Mesenchymal stem cell (in vitro differentiated cells and primary cell): ENCODE results near the gene TRPC4AP. TPM values are rescaled to one million over a fixed set of nuclear protein-coding genes. Genes with fewer than 3 reads are reported as not detected.

Source experiments
- DNase-seq: peaks from one replicate; pipeline ENCODE4 v3.0.0-alpha.2; 2013
- H2AFZ ChIP-seq: one replicate; pipeline ENCODE4 v1.6.1; 2013; ENCODE audit warnings: low read depth, mild to moderate bottlenecking, control low read depth, inconsistent platforms, low read length, moderate library complexity
- H2AK5ac ChIP-seq: 2 replicates; pipeline ENCODE4 v1.6.1; 2013; ENCODE audit warnings: low read length, moderate library complexity, mild to moderate bottlenecking, inconsistent platforms; ENCODE audit not compliant: severe bottlenecking
- H2BK120ac ChIP-seq: one replicate; pipeline ENCODE4 v1.6.1; 2013; ENCODE audit warnings: low read depth, mild to moderate bottlenecking, inconsistent platforms, low read length, moderate library complexity
- H2BK12ac ChIP-seq, 2 experiments: one replicate each; pipeline ENCODE4 v1.6.1; 2013; ENCODE audit warnings: inconsistent platforms in 2 of 2, low read length in 2 of 2, mild to moderate bottlenecking in 2 of 2, moderate library complexity in 2 of 2, control low read depth in 1 of 2
- H2BK15ac ChIP-seq: one replicate; pipeline ENCODE4 v1.6.1; 2013; ENCODE audit warnings: mild to moderate bottlenecking, low read depth, inconsistent platforms; ENCODE audit not compliant: poor library complexity, severe bottlenecking
- H2BK5ac ChIP-seq: 2 replicates; pipeline ENCODE4 v1.6.1; 2013; ENCODE audit warnings: low read depth, mild to moderate bottlenecking, low read length, control low read depth, inconsistent platforms; ENCODE audit not compliant: poor library complexity, severe bottlenecking
- H3K14ac ChIP-seq, 2 experiments: one replicate each; pipeline ENCODE4 v1.6.1; 2013; ENCODE audit warnings: inconsistent platforms in 2 of 2, low read length in 2 of 2, control low read depth in 1 of 2, mild to moderate bottlenecking in 1 of 2, moderate library complexity in 1 of 2
- H3K18ac ChIP-seq, 2 experiments: one replicate each; pipeline ENCODE4 v1.6.1; 2013; ENCODE audit warnings: inconsistent platforms in 2 of 2, low read length in 2 of 2, control low read depth in 1 of 2, low read depth in 1 of 2, mild to moderate bottlenecking in 1 of 2
- H3K23ac ChIP-seq, 2 experiments: one replicate each; pipeline ENCODE4 v1.6.1; 2013; ENCODE audit warnings: inconsistent platforms in 2 of 2, low read length in 2 of 2, mild to moderate bottlenecking in 2 of 2, moderate library complexity in 2 of 2, control low read depth in 1 of 2
- H3K27ac ChIP-seq: 2 replicates; pipeline ENCODE4 v1.5.1; 2013; ENCODE audit warnings: mild to moderate bottlenecking, moderate library complexity, low read length, control low read depth, inconsistent platforms; ENCODE audit not compliant: poor library complexity, severe bottlenecking
- H3K27me3 ChIP-seq, 2 experiments: 2 replicates each; pipeline versions ENCODE4 v1.6.1 to v1.7.0; 2013; ENCODE audit warnings: low read length in 2 of 2, mild to moderate bottlenecking in 2 of 2, moderate library complexity in 2 of 2, control low read depth in 1 of 2, inconsistent platforms in 1 of 2; ENCODE audit not compliant: control insufficient read depth in 1 of 2, insufficient read depth in 1 of 2
- H3K36me3 ChIP-seq, 2 experiments: 2 replicates each; pipeline versions ENCODE4 v1.6.1 to v1.7.0; 2013; ENCODE audit warnings: low read length in 2 of 2, control low read depth in 1 of 2, inconsistent platforms in 1 of 2, low read depth in 1 of 2, mild to moderate bottlenecking in 1 of 2; ENCODE audit not compliant: insufficient read depth in 2 of 2, control insufficient read depth in 1 of 2
- H3K4ac ChIP-seq, 2 experiments: one replicate each; pipeline ENCODE4 v1.6.1; 2013; ENCODE audit warnings: inconsistent platforms in 2 of 2, low read length in 2 of 2, mild to moderate bottlenecking in 2 of 2, moderate library complexity in 2 of 2, control low read depth in 1 of 2, low read depth in 1 of 2
- H3K4me1 ChIP-seq: 2 replicates; pipeline ENCODE4 v1.6.1; 2013; ENCODE audit warnings: low read depth, low read length, control low read depth; ENCODE audit not compliant: control insufficient read depth, insufficient read depth
- H3K4me2 ChIP-seq: 2 replicates; pipeline ENCODE4 v1.6.1; 2013; ENCODE audit warnings: low read length, mild to moderate bottlenecking, inconsistent platforms; ENCODE audit not compliant: poor library complexity, severe bottlenecking
- H3K4me3 ChIP-seq, 2 experiments: 2 replicates each; pipeline versions ENCODE4 v1.5.1 to v1.7.0; 2013; ENCODE audit warnings: low read length in 2 of 2, mild to moderate bottlenecking in 2 of 2, control low read depth in 1 of 2, low read depth in 1 of 2; ENCODE audit not compliant: insufficient read depth in 1 of 2
- H3K79me1 ChIP-seq: replicated peaks from 2 replicates; pipeline ENCODE4 v1.6.1; 2013; ENCODE audit warnings: mild to moderate bottlenecking, control low read depth, low read length, inconsistent platforms; ENCODE audit not compliant: poor library complexity, severe bottlenecking
- H3K9ac ChIP-seq: 2 replicates; pipeline ENCODE4 v1.7.0; 2013; ENCODE audit warnings: mild to moderate bottlenecking, low read length, moderate library complexity
- H3K9me3 ChIP-seq: 2 replicates; pipeline ENCODE4 v1.7.0; 2013; ENCODE audit warnings: mild to moderate bottlenecking, low read length; ENCODE audit not compliant: control insufficient read depth
- H4K8ac ChIP-seq: one replicate; pipeline ENCODE4 v1.6.1; 2013; ENCODE audit warnings: inconsistent platforms, mild to moderate bottlenecking, low read length, moderate library complexity
- H4K91ac ChIP-seq: one replicate; pipeline ENCODE4 v1.6.1; 2013; ENCODE audit warnings: mild to moderate bottlenecking, low read length, inconsistent platforms
- WGBS: methylation state at CpG from one replicate; pipeline ENCODE4 v1.1.7; 2013; ENCODE audit warnings: mixed read lengths; 5-methylcytosine and 5-hydroxymethylcytosine counted together
- polyA plus RNA-seq, 2 experiments: library from polyadenylated mRNA; stranded (reverse); fragments of 200-250 nt; gene quantifications; one replicate each; pipeline ENCODE4 v1.2.3, GENCODE V29; 2013

TRPC4AP gene, protein sequence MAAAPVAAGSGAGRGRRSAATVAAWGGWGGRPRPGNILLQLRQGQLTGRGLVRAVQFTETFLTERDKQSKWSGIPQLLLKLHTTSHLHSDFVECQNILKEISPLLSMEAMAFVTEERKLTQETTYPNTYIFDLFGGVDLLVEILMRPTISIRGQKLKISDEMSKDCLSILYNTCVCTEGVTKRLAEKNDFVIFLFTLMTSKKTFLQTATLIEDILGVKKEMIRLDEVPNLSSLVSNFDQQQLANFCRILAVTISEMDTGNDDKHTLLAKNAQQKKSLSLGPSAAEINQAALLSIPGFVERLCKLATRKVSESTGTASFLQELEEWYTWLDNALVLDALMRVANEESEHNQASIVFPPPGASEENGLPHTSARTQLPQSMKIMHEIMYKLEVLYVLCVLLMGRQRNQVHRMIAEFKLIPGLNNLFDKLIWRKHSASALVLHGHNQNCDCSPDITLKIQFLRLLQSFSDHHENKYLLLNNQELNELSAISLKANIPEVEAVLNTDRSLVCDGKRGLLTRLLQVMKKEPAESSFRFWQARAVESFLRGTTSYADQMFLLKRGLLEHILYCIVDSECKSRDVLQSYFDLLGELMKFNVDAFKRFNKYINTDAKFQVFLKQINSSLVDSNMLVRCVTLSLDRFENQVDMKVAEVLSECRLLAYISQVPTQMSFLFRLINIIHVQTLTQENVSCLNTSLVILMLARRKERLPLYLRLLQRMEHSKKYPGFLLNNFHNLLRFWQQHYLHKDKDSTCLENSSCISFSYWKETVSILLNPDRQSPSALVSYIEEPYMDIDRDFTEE
- 50.9 TPM for polyA plus RNA-seq (2013, experiment 1 of 2)
- polyA plus RNA-seq (2013, experiment 2 of 2): 50.8 TPM

DNA sequence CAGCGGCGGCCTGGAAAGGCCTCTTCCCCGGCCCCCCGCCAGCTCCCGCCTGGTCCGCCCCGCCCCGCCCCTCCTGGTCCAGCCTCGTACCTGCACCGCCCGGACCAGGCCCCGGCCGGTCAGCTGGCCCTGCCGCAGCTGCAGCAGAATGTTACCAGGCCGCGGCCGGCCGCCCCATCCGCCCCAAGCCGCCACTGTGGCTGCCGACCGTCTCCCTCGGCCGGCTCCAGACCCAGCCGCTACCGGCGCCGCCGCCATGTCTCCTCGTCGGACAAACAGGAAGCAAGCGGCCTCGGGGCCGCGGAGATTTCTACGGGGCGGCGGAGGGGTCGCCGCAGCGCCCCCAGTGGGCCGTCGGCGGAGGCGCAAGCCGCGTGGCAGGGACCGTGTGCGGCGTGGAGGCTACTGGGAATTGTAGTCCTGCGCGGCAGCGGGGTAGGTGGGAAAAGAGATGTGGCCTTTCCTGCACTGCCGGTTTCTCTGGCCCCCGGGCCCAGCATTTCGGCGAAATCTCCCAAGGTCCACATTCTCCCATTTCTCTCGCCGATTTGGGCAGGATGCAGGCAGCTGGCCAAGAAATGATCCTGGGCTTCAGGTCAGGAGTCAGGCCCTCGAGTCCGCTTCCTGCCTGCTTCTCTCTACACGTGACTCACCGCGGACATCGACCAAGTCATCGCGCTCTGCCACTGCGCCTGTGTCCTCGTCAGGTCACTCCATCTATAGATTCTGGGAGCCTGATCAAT, at the start of gene TRPC4AP:
TSS of gene TRPC4AP (minus strand) at position 284 of the 743 bp plus-strand sequence. CDS start at position 258, 26 bp downstream.
- Histone ChIP-seq H2BK5ac (peak within 1 kb of the TSS; percentile 93), H4K8ac (peak within 1 kb of the TSS; percentile 94), H2BK120ac (peak within 1 kb of the TSS; percentile 96), H3K18ac (peak within 1 kb of the TSS; percentile 97), H3K4me3 (peak within 1 kb of the TSS; percentile 78 to 95), H2BK15ac (peak within 1 kb of the TSS; percentile 100), H3K9ac (peak within 1 kb of the TSS; percentile 100), H3K79me1 (no peaks in the 10 kb centered on the region), H2AFZ (peak within 1 kb of the TSS; percentile 94), H3K27me3 (no peaks in the 10 kb centered on the region), H3K36me3 (peaks cover 6 to 15% of the 10 kb centered on the region in 2 experiments), H3K4ac (peak within 1 kb of the TSS; percentile 96 to 99), H3K27ac (peak within 1 kb of the TSS; percentile 83), H3K4me1 (peaks cover 7% of the 10 kb centered on the region), H3K4me2 (peak within 1 kb of the TSS; percentile 83), H3K23ac (peak within 1 kb of the TSS in 1 of 2 experiments; percentile 75), H3K9me3 (no peaks in the 10 kb centered on the region), H2BK12ac (peak within 1 kb of the TSS; percentile 85 to 87), H4K91ac (peak within 1 kb of the TSS; percentile 97), H3K14ac (peak within 1 kb of the TSS in 1 of 2 experiments; percentile 100), H2AK5ac (peak within 1 kb of the TSS; percentile 88)
- WGBS: 11% methylated on average over 54 of the region's 69 CpGs
- DNase-seq: peak; percentile 88

DNA sequence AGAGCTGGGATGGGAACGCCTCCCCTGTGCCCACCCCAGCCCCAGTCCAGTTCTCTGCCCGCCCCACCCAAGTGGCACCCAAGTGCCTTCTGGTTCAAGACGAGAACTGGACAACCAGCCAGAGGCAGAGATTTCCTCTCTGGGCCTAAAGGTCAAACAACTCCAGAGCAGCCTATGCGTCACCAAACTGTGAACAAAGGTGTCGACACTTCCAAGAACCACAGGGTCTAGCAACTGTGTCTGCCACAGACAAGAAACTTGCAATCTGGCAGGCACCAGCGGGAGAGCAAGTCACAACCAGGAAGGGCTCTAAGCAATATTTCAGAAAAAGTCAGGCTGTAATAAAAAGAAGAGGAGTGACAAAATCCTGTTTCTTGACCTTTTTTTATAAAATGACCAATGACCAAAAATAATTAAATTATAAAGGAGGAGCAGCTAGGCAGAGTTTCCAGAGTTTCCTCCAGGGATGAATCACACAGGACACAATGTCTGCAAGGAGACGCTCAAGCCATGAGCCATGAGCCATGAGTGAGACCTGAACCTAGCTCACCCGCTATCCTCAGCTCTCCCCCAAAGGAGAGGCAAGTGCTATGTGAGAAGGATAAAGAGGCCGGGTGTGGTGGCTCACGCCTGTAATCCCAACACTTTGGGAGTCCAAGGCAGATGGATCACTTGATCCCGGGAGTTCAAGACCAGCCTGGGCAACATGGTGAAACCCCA, 43.4 kb upstream of the TRPC4AP start:
- Histone ChIP-seq H4K8ac (no peak overlapping the region), H4K91ac (no peak overlapping the region), H2AFZ (no peak overlapping the region), H3K9me3 (no peaks in the 10 kb centered on the region), H2BK15ac (no peak overlapping the region), H3K18ac (no peak overlapping the region), H3K27ac (no peak overlapping the region), H3K27me3 (no peaks in the 10 kb centered on the region), H2AK5ac (no peak overlapping the region), H3K4me1 (no peaks in the 10 kb centered on the region), H3K9ac (peak overlapping the region; percentile 35), H3K4me2 (no peak overlapping the region), H2BK12ac (no peak overlapping the region), H3K79me1 (peaks cover 25% of the 10 kb centered on the region), H3K36me3 (peaks cover 54 to 70% of the 10 kb centered on the region in 2 experiments), H3K4me3 (no peak overlapping the region), H3K4ac (no peak overlapping the region), H3K14ac (no peak overlapping the region), H2BK5ac (no peak overlapping the region), H3K23ac (no peak overlapping the region), H2BK120ac (no peak overlapping the region)
- 78% methylated on average over 11 of the region's 11 CpGs for WGBS
- peak; percentile 83 for DNase-seq

DNA sequence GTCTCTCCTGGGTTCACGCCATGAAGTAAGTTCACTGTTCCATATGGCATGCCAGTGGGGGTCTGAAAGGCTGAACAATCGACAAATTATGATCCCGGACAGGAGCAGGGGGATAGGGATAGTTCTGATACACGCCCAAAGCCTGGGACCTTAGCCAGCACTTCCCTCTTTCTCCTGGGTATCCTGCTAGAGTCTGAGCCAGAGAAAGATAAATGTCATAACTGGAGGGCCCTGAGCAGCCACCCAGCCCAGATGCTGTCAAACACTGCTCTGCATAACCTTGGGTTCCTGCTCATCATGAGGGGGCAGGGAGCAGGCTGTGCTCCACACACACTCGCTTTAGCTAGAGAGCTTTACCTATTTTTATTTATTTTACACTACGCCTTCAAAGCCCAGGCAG, 42.3 kb upstream of the TRPC4AP start:
- Histone ChIP-seq H3K79me1 (peaks cover 25% of the 10 kb centered on the region), H3K18ac (no peak overlapping the region), H2AFZ (no peak overlapping the region), H2BK12ac (no peak overlapping the region), H3K27ac (no peak overlapping the region), H3K4me2 (no peak overlapping the region), H2BK5ac (no peak overlapping the region), H3K4me3 (peak overlapping the region in 1 of 2 experiments; percentile 31), H3K9ac (peak overlapping the region; percentile 64), H3K27me3 (no peaks in the 10 kb centered on the region), H4K91ac (no peak overlapping the region), H3K4me1 (peaks cover 3% of the 10 kb centered on the region), H3K23ac (no peak overlapping the region), H3K4ac (no peak overlapping the region), H4K8ac (no peak overlapping the region), H2AK5ac (no peak overlapping the region), H3K9me3 (no peaks in the 10 kb centered on the region), H2BK120ac (no peak overlapping the region), H2BK15ac (no peak overlapping the region), H3K14ac (no peak overlapping the region), H3K36me3 (peaks cover 52 to 66% of the 10 kb centered on the region in 2 experiments)
- DNase-seq: no peak
- WGBS: 97% methylated on average over 5 of the region's 6 CpGs
